Upper lobe of left lung (tissue), 4 donors: ENCODE results near the gene POLR1H.

Source experiments
- CTCF ChIP-seq, 6 experiments: fragments of 450-650 bp in 4 of 6; fragments of 200-600 bp in 2 of 6; sonication (generic) in 2 of 6; IDR thresholded peaks; one replicate each; pipeline ENCODE4 v1.5.1; 2016 to 2019; ENCODE audit warnings: antibody characterized with exemption in 6 of 6
- POLR2AphosphoS5 ChIP-seq, 2 donors: sonication (generic); formaldehyde crosslinking; IDR thresholded peaks; one replicate each; pipeline ENCODE4 v1.5.1; 2017; ENCODE audit warnings: antibody characterized with exemption in 2 of 2

GRCh38 chr6:30041221-30041620 lies 19.8 kb upstream of the POLR1H start:
- TF ChIP-seq CTCF (IDR thresholded peaks at IDR 0.05) = no peak
- no peak for TF ChIP-seq POLR2AphosphoS5 (IDR thresholded peaks at IDR 0.05)
